H1 (cell line): ENCODE measurements around the gene RBP4. TPM values are rescaled to one million over a fixed set of nuclear protein-coding genes. Genes with fewer than 3 reads are reported as not detected.

Experiments
- CBX8 ChIP-seq: fragments of 300-800, 300-1000 bp; sonication (generic); IDR thresholded peaks from 2 replicates; pipeline ENCODE4 v1.7.1; 2016; ENCODE audit warnings: low read depth, low read length, borderline replicate concordance
- CREB1 ChIP-seq: IDR thresholded peaks from 2 replicates; pipeline ENCODE4 v1.6.1; 2012; ENCODE audit warnings: inconsistent platforms
- NRF1 ChIP-seq: IDR thresholded peaks from 2 replicates; pipeline ENCODE4 v1.6.1; 2011; ENCODE audit warnings: mild to moderate bottlenecking, low read depth, low read length, improper control_type of control experiment
- POLR2A ChIP-seq, 2 experiments: IDR thresholded peaks; 1 replicate in 1 of 2; 2 replicates in 1 of 2; pipeline ENCODE4 v1.6.1; 2011; ENCODE audit warnings: low read depth in 2 of 2, low read length in 2 of 2, mild to moderate bottlenecking in 2 of 2; ENCODE audit errors: control extremely low read depth in 1 of 2
- polyA plus RNA-seq, 7 experiments: library from polyadenylated mRNA; depleted of rRNA in 3 of 7; stranded (reverse) in 5 of 7; unstranded in 2 of 7; fragments of >200 nt in 5 of 7; fragments of 200-250 nt in 2 of 7; gene quantifications; 1 replicate in 5 of 7; 2 replicates in 1 of 7; 4 replicates in 1 of 7; pipeline versions ENCODE4 v1.2.1 to v1.2.3, GENCODE V29; 2011 to 2013; ENCODE audit warnings: missing spikeins in 2 of 7, mixed read lengths in 2 of 7
- total RNA-seq: library from RNA; stranded (reverse); fragmentation: NEBNext Ultra II Directional; extraction: Animal tissue kit (Norgen Biotek cat#: 25700); gene quantifications from 2 replicates; pipeline ENCODE4 v1.2.1, GENCODE V29; 2021

RBP4 gene
- total and polyA plus RNA-seq, 2 of the 8 experiments (the other 6 are each of a cell fraction or from before 2014, with no cell fraction given), result 0.42 to 0.97 TPM

GRCh38 chr10:93615576-93616235, 14.7 kb upstream of the RBP4 start (continued):
- TF ChIP-seq CBX8 (no peak), CREB1 (no peak), NRF1 (no peak), POLR2A (IDR thresholded peaks at IDR 0.05; ENCODE audit: control extremely low read depth in 1 of 2, low read depth in 2 of 2, low read length in 2 of 2) (no peak)
- TF ChIP-seq, all 59 proteins: peak for 0
